Heart left ventricle (tissue), 16 donors: Measurements from ENCODE around the gene FCHSD2. TPM values are rescaled to one million over a fixed set of nuclear protein-coding genes. Genes with fewer than 3 reads are reported as not detected.

Experiments used
- ATAC-seq, 4 donors: fragments of 200-7000 bp; cut with Tn5 transposase; one replicate each; pipeline ENCODE4 v1.9.1; 2020 to 2022; ENCODE audit warnings: moderate library complexity in 4 of 4, mild to moderate bottlenecking in 3 of 4, moderate number of reproducible peaks in 1 of 4
- DNase-seq, 5 donors: peaks; one replicate each; pipeline ENCODE4 v3.0.0-alpha.2; 2020
- H3K27ac ChIP-seq, 12 donors: fragments of 200-600 bp; sonication (generic) in 4 of 12; one replicate each; pipeline versions ENCODE4 v1.5.0 to v1.8.0; 2016 to 2022; ENCODE audit warnings: mild to moderate bottlenecking in 2 of 12
- H3K27me3 ChIP-seq, 9 donors: fragments of 200-600 bp; sonication (generic) in 2 of 9; one replicate each; pipeline versions ENCODE4 v1.5.1 to v1.8.0; 2016 to 2022; ENCODE audit warnings: mild to moderate bottlenecking in 3 of 9
- H3K36me3 ChIP-seq, 9 donors: fragments of 200-600 bp; sonication (generic) in 2 of 9; one replicate each; pipeline versions ENCODE4 v1.5.0 to v1.8.0; 2018 to 2022; ENCODE audit warnings: mild to moderate bottlenecking in 2 of 9
- H3K4me1 ChIP-seq, 12 donors: fragments of 200-600 bp; sonication (generic) in 4 of 12; one replicate each; pipeline versions ENCODE4 v1.5.0 to v1.8.0; 2016 to 2022; ENCODE audit warnings: mild to moderate bottlenecking in 3 of 12
- H3K4me3 ChIP-seq, 12 donors: fragments of 200-600 bp; sonication (generic) in 4 of 12; one replicate each; pipeline versions ENCODE4 v1.5.0 to v1.8.0; 2017 to 2022; ENCODE audit warnings: mild to moderate bottlenecking in 9 of 12, moderate library complexity in 4 of 12
- H3K9me3 ChIP-seq, 12 donors: fragments of 200-600 bp; sonication (generic) in 4 of 12; one replicate each; pipeline versions ENCODE4 v1.5.0 to v1.8.0; 2016 to 2022; ENCODE audit warnings: mild to moderate bottlenecking in 1 of 12
- CTCF ChIP-seq, 12 donors: fragments of 200-600 bp; sonication (generic) in 4 of 12; IDR thresholded peaks; one replicate each; pipeline versions ENCODE4 v1.5.0 to v1.8.0; 2018 to 2022; ENCODE audit warnings: antibody characterized with exemption in 12 of 12, mild to moderate bottlenecking in 5 of 12
- POLR2A ChIP-seq, 2 donors: fragments of 450-650 bp; IDR thresholded peaks; one replicate each; pipeline ENCODE4 v1.6.1; 2017; ENCODE audit warnings: antibody characterized with exemption in 2 of 2, mild to moderate bottlenecking in 2 of 2, moderate library complexity in 2 of 2
- WGBS, 4 donors: extraction: QIAGEN DNeasy Blood & Tissue Kit in 2 of 4; methylation state at CpG; one replicate each; pipeline versions ENCODE4 v1.1.5 to v1.1.7; 2013 to 2018; 5-methylcytosine and 5-hydroxymethylcytosine counted together
- intact Hi-C, 10 donors: fragments of 100-400 bp; cut with DNase I; formaldehyde crosslinking; loops; one replicate each; pipeline versions ENCODE4 v1.11.1 to v1.14.2; 2022
- polyA plus RNA-seq, 2 donors: library from polyadenylated mRNA; stranded (reverse); fragments of 200-250 nt; gene quantifications; one replicate each; pipeline ENCODE4 v1.2.3, GENCODE V29; 2013
- total RNA-seq, 9 donors: library from RNA; depleted of rRNA in 2 of 9; stranded (reverse); fragments of >200 nt in 2 of 9; fragmentation: NEBNext Ultra II Directional in 3 of 9; extraction: Animal tissue kit (Norgen Biotek cat#: 25700) in 3 of 9; gene quantifications; one replicate each; pipeline versions ENCODE4 v1.1.0 to v1.2.4, GENCODE V29; 2016 to 2023
- donor health status: ischemic (EF 13 %, LVEDD 7.1; RV severe dilation, severe dysfunction).
- donor health status: healthy with polysubstance abuse.
- donor health status: DM: no; HTN: yes; CAD: no.
- donor health status: DM: no; HTN: no; CAD: no.
- donor health status: ischemic (EF 25% LVEDD 6.9; RV normal size, moderate dysfunction).
- donor health status: ischemic (EF 25% LVEDD 5.7; RV mildly dilated, moderate dysfunction).
- donor health status: healthy.
- donor health status: DM: yes; HTN: yes; CAD: no.
- donor health status: ischemic (EF 35%, LVEDD 5.7; RV mildly dilated, moderate dysfunction).
- donor health status: nonischemic (EF 11% LVEDD 7.7; RV severe dilation, severe dysfunction).
- donor health status: DM: yes; HTN: yes; CAD: no.
- donor health status: PGD.
- donor health status: ischemic (EF 29% LVEDD 5.4; RV normal size, mild dysfunction).
- donor health status: nonischemic (EF 23%, LVEDD 6.1; RV moderate dilation, normal function).

FCHSD2 gene
- total and polyA plus RNA-seq, 11 donors, result 9.9 to 61.1 (median 39.0) TPM

- TF ChIP-seq POLR2A (IDR thresholded peaks at IDR 0.05) (no peak), CTCF (IDR thresholded peaks at IDR 0.05) (no peak)
- no peak overlapping the region for H3K4me3 ChIP-seq
- H3K4me1 ChIP-seq, result peaks cover 5 to 47% (median 15%) of the 10 kb centered on the region in 12 donors
- no peaks in the 10 kb centered on the region for H3K9me3 ChIP-seq
- H3K36me3 ChIP-seq, result peaks cover 0 to 76% (median 8%) of the 10 kb centered on the region in 9 donors
- H3K27me3 ChIP-seq, result no peaks in the 10 kb centered on the region
- DNase-seq, result peak in 2 of 5 donors; percentile 18 to 55
- no peak overlapping the region for H3K27ac ChIP-seq
- intact Hi-C loops, result loop anchor here in 1 of 10 donors (5.0 kb wide), 1 partner anchor 417 kb away; no protein-coding TSS in a partner anchor
- 77 to 82% (median 79%) methylated on average over 15 of the region's 15 CpGs for WGBS, 4 donors
- ATAC-seq, result no peak
These were observed 317.2 kb downstream of the FCHSD2 start for GRCh38 chr11:72824811-72825505.

DNA sequence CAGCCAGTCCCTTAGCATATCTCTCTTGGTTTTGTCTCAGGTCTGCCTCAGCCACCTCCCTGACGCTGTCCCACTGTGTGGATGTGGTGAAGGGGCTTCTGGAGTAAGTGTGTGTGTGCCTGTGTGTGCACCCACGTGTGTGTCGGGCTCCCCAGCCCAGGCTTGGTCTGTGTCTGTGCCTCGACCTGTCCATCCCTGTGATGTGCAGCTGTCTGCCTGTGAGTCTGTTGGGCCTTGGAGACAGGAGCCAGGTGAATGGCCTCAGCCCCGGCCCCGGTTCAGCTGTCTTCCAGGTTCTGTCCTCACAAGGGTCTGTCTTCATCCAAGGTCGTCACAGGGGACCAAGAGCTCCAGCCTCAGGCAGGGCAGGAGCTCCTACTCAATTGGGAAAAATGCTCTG is 318.1 kb downstream of the FCHSD2 start:
- Histone ChIP-seq H3K4me1 (peaks cover 5 to 40% (median 15%) of the 10 kb centered on the region in 12 donors), H3K27me3 (no peaks in the 10 kb centered on the region), H3K36me3 (peaks cover 0 to 74% (median 8%) of the 10 kb centered on the region in 9 donors), H3K4me3 (no peak overlapping the region), H3K9me3 (no peaks in the 10 kb centered on the region), H3K27ac (no peak overlapping the region)
- DNase-seq, result peak in 1 of 5 donors; percentile 44
- TF ChIP-seq CTCF (IDR thresholded peaks at IDR 0.05), result no peak
- no peak for TF ChIP-seq POLR2A (IDR thresholded peaks at IDR 0.05)
- ATAC-seq, result no peak
- WGBS, 4 donors, result 80 to 85% (median 83%) methylated on average over 7 of the region's 7 CpGs
- intact Hi-C loops, result no loop called here

DNA sequence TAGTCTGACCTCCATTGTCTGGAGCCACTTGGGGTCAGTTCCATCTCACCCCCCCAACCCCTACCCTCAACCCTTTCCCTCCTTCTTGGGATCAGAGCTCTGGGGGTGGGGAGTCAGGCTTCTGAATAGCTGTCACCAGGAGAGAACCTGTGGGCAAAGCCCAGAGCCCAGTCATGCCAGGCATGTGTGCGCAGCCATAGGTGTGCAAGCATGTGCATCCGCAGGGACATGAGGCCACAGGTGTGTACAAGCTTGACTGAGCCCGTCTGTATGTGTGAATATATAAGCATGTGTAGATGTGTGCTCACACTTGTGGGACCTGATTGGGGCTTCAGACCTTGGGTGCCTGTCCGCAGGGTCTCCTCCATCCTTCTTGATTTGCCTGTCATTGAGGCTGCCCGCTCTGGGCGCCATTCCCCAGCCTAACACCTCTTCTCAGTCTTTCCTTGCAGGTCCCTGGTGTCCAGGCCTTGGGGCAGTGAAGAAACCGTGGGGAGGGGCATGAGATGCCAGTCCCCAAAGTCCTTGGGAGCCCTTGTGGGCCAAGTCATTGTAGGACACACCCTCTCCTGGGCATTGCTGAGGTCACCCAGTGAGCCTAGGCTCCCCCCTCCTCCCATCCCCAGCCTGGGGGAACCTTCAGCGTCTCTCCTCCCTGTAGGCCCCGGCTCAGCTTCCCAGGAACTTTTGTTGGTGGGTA is 318.9 kb downstream of the FCHSD2 start:
- Histone ChIP-seq H3K36me3 (peaks cover 0 to 74% (median 13%) of the 10 kb centered on the region in 9 donors), H3K4me3 (no peak overlapping the region), H3K4me1 (peaks cover 3 to 33% (median 14%) of the 10 kb centered on the region in 12 donors), H3K27me3 (no peaks in the 10 kb centered on the region), H3K9me3 (no peaks in the 10 kb centered on the region), H3K27ac (peak overlapping the region in 6 of 12 donors; percentile 22 to 79 (median 68))
- ATAC-seq (no peak), DNase-seq (peak in 2 of 5 donors; percentile 19 to 58)
- WGBS, 4 donors, result 89 to 94% (median 93%) methylated on average over 7 to 9 of the region's 9 CpGs
- intact Hi-C loops, result no loop called here
- TF ChIP-seq CTCF (IDR thresholded peaks at IDR 0.05) (no peak), POLR2A (IDR thresholded peaks at IDR 0.05) (no peak)
